ENCODE measurements around the gene NXPE3.
A peak's percentile ranks its signal among the peaks of the same experiment; 100 is the strongest.

Gene NXPE3

GRCh38 chr3:101829874-101830273 lies 50.9 kb downstream of the NXPE3 start:
- DNase-seq: no peak

DNA sequence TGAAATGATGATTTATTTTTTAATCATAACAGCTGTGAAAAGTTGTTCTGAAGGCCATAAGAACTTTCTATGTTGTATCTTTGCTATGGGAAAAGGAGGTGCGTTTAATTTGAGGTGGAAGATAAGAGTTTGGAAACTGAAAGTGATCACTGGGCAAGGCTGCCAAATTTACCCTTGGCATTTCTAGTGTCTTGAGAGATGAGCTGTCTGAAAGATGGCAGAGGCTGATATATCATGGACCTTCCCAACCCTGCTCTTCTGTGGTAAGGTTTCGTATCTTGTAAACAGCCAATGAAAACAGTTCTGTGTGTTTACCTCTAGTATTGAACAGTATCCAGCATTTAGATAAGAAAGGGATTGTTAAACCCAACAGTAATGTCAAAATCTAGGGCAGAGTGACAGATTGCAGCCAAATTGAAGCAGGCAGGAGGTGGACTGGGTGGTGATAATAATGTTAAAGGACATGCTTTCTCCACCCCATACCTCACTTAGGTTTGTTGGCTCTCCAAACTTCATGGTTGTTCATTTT lies 54.5 kb downstream of the NXPE3 start:
- no peak for DNase-seq

DNA sequence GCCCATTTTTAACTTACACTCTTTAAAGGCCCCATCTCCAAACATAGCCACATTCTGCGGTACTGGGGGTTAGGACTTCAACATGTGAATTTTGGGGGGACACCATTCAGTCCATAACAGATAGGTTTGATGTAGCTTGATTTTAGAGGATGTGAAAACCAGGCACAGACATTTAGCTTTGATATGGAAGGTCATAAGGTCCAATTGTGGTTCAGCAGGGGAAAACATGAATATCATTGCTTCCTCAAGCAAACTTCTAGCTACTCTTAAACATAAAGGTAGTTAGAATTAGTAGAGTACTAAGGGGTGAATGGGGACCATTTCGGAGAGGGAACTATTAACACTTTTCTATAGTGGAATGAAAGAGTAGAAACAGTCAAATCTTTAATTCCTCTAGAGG lies 56.7 kb downstream of the NXPE3 start:
- DNase-seq: no peak

DNA sequence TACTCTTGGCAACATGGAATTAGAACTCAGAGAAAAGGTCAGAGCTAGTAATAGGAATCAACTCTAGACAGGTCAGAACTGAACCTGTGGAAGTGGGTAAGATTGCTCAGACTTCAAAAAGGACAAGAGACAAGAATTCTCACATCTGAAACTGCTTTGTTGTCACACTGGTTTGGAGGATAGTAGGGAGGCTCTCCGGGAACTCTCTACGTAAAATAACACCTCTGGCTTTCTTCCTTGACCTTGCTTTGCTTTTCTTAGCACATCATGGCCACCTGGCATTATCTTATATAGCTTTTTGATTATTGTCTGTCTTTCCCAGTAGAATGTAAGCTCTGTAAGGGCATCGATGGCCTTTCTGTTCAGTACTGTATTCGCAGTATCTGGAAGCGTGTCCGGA lies 57.1 kb downstream of the NXPE3 start:
- no peak for DNase-seq

DNA sequence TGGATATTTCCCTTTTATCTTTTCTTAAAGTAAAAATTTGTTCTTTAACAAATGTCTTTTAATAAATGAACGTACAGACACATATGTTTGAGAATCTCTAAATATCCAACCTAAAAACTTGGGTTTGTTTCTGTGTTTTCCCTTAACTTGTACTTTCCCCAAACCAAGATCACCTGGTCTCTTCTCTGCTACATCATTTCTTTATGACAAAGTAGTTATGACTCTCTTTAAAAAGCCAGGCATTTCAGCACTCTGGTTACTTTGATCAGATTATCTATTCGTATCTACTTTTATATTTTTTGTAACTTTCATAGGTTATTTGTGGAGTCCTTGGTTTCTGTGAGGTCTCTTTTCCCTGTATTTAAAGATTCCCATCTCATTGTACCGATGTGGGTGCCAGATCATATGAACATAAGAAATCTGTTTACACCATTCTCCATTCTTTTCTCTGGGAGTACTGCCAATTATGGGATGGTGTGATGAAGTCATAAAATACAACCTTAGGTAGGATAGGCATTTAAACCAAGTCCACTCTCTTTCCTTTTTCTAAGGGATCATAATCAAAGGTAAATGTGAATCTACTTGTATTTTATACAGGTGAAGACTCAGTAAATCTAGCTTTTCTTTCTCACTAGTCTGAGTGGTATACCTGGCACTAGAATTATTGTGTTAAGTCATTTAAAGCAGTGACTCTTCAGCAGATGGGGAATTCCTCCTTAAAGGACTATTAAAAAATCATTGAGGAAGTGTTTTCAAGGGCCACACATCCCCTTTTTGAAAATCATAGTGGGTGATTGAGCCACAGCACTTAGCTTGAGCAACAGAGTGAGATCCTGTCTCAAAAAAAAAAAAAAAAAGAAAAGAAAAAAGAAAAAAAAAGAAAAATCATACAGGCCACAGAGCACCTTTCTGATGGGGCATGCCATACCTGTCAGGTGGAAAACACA lies 57.9 kb downstream of the NXPE3 start:
- peak; percentile 29 for DNase-seq

DNA sequence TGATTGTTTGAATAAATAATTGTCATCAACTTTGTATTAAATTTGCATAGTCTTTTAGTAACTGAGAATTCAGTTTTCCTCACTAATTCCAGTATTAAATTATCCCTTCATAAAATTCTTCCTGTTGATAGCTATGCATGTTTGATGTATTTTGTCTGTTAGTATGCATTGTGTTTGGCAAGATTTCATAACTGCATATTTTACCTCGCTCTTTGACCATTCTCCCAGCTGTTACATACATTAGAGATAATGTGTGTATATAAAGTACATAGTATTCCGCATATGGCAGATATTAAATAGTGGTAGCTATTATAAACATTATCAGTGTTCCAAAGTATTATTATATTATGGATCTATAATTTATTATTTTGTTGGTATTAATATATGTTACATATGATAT lies 59.7 kb downstream of the NXPE3 start:
- DNase-seq: no peak

GRCh38 chr3:101840066-101840465 lies 61.1 kb downstream of the NXPE3 start:
- no peak for DNase-seq

GRCh38 chr3:101842245-101842934 lies 63.4 kb downstream of the NXPE3 start:
- DNase-seq: no peak

GRCh38 chr3:101842935-101843330 lies 63.9 kb downstream of the NXPE3 start:
- DNase-seq: no peak

DNA sequence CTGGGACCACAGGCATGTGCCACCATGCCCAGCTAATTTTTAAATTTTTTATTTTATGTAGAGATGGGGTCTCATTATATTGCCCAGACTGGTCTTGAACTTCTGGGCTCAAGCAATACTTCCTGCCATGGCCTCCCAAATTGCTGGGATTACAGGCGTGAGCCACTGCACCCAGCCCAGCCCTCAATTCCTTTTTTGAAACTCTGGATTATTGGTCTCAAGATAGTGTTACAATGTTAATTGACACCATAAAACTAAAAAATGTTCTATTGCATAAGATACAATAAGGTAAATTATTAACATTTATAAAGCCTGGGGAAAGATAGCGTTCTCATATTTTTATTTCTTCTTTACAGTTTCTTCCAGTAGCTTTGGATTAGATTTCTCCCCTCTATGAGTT lies 66.4 kb downstream of the NXPE3 start:
- no peak for DNase-seq

- no peak for DNase-seq
Measured at GRCh38 chr3:101846709-101847108, 67.7 kb downstream of the NXPE3 start.

DNA sequence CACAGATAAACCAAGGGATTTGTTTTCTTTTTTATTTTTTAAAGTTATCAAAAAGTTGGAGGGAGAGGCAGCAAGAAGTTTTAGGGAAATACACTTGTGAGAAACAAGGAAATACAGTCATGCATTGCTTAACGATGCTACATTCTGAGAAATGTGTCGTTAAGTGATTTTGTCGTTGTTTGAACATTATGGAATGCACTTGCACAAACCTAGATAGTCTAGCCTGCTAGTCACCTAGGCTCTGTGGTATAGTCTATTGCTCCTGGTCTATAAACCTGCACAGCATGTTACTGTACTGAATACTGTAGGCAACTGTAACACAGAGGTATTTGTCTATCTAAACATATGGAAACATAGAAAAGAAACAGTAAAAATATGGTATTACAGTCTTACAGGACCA lies 68.3 kb downstream of the NXPE3 start:
- DNase-seq: no peak

DNA sequence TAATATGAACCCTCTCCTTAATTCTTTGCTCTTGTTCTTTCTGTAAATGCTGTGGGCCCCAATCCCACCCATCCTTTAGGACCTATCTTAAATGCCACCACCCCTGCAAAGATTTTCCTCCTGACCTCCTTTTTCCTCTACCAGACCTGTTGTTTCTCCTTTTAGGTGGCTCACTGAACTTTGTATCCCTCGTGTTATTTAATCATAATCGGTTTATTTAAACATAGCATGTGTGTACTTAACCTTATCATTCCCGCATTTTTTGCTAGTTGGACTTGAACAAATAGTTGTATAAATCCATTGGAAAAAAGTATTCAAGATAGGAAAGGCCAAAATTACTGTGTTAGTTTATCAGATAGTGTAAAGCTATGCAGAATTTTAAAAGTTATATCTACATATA lies 69.3 kb downstream of the NXPE3 start:
- no peak for DNase-seq

GRCh38 chr3:101848754-101849713 lies 70.0 kb downstream of the NXPE3 start, which contains the start of gene NFKBIZ:
Gene NFKBIZ, plus strand, starts transcription at chr3:101849514. Its CDS starts 115 bp downstream, at chr3:101849629.
- DNase-seq: peak; percentile 96

GRCh38 chr3:101849714-101850245 lies 70.8 kb downstream of the NXPE3 start:
- peak; percentile 59 for DNase-seq

DNA sequence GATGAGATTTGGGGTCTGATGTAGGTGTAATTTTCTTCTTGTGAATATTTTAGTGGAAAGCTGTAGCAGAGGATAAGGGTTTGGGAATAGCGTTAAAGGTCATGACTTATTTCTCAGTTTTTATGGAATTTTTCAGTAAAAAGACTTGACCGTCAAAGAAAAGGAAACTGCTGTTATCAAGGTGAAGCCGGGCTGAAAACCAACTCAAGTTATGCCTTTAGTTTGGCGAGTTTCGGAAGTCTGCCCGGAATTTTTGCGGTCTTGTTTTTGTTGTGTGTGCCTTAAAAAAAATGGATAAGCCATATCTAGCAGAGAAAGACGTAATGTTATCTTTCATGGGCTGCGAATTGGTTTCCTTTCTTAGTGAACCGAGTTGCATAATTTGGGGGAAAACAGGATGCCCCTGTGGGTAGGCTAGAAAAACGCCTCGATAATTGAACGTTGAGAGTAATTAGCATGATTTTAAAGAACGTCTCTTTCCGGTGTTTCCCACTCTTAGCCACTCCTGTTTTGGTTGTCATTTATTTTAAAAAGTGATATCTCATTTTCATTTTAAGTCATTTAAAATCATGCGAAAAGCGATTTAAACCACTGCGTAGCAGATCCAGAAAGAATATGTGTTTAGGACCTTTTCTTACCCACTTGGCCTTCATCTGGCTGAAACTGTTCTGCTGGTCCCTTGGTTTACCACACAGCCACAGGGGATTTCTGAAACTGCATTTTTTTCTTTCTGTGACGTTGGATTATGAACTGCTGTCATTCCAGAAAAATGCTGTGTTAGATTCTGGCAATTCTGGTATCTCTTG lies 71.4 kb downstream of the NXPE3 start:
- peak; percentile 60 for DNase-seq

DNA sequence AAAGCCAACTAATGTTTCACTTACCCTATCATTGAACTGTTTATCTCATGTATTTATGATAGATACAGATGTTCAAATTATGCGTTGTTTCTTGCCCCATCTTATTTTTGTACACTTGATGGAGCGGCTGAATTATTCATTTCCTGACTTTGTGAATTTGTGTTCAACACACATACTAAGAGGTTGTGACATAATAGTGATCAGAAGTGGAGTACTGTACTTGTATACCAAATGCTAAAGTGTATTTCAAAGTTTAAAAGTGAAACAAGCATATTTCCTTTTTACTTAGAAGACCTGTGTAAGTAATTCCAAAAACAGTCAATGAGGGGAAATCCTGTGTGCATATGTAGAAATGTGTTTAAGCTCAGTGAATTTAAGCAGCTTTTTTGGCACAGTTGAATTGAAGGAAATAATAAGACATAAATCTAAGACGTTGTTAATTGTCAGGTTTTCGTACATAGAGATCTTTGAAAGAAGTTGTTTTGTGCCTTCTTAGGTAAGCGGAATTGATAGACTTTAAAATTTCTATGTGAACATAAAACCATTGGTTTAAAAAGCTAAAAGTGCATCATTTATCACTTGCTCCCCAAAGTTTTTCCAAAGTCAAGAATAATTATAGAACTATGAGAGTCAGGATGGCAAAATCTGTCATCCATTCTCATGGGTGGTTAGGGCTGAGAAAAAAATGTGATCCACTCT lies 72.2 kb downstream of the NXPE3 start:
- DNase-seq: no peak

GRCh38 chr3:101851850-101852714 lies 73.1 kb downstream of the NXPE3 start:
- no peak for DNase-seq

- DNase-seq: no peak
Measured at GRCh38 chr3:101852983-101853840, 74.2 kb downstream of the NXPE3 start.

Data from CD4-positive, alpha-beta T cell treated with Interferon gamma for 1 hour (primary cell).